A673 (cell line): Measurements from ENCODE around the gene BANP. TPM values are rescaled to one million over a fixed set of nuclear protein-coding genes. Genes with fewer than 3 reads are reported as not detected.

ENCODE experiments used
- BruUV-seq: library from RNA; stranded (reverse); fragments of 400-500 nt; replicated peaks from 2 replicates; lab custom pipeline; 2021; lab: Mats Ljungman, UMichigan
- CTCF ChIA-PET: fragments of 300-600 bp; sonication (Branson Sonifier 250); formaldehyde crosslinking; loops from one replicate; lab custom pipeline; 2022; ENCODE audit warnings: antibody characterized with exemption; lab: Charles Lee
- POLR2A ChIA-PET: fragments of 300-600 bp; sonication (Branson Sonifier 250); formaldehyde crosslinking; loops from one replicate; lab custom pipeline; 2022; ENCODE audit warnings: antibody characterized with exemption; ENCODE audit not compliant: low non-redundant PET; lab: Charles Lee
- DNase-seq: peaks from one replicate; pipeline ENCODE4 v3.0.0-alpha.2; 2015; ENCODE audit warnings: low spot score
- H3K27ac ChIP-seq: fragments of 200-600 bp; sonication (generic); 2 replicates; pipeline ENCODE4 v1.5.1; 2016; ENCODE audit warnings: mixed run types, low read depth, mild to moderate bottlenecking, mixed read lengths, antibody characterized with exemption, low read length; ENCODE audit not compliant: poor library complexity, severe bottlenecking
- H3K27me3 ChIP-seq: fragments of 200-600 bp; sonication (generic); replicated peaks from 2 replicates; pipeline ENCODE4 v1.6.1; 2017; ENCODE audit warnings: mixed run types, low read depth, mild to moderate bottlenecking, mixed read lengths, antibody characterized with exemption, low read length; ENCODE audit not compliant: insufficient read depth, poor library complexity
- H3K36me3 ChIP-seq: fragments of 200-600 bp; sonication (generic); 2 replicates; pipeline ENCODE4 v1.6.1; 2016; ENCODE audit warnings: mixed run types, mild to moderate bottlenecking, mixed read lengths, antibody characterized with exemption, low read length; ENCODE audit not compliant: insufficient read depth, poor library complexity, severe bottlenecking
- H3K4me1 ChIP-seq: fragments of 200-600 bp; sonication (generic); 2 replicates; pipeline ENCODE4 v1.6.1; 2017; ENCODE audit warnings: mixed run types, mild to moderate bottlenecking, mixed read lengths, antibody characterized with exemption, low read length; ENCODE audit not compliant: insufficient read depth, poor library complexity, severe bottlenecking
- H3K4me3 ChIP-seq: fragments of 200-600 bp; sonication (generic); 2 replicates; pipeline ENCODE4 v1.5.1; 2016; ENCODE audit warnings: low read depth, mixed run types, mild to moderate bottlenecking, mixed read lengths, low read length; ENCODE audit not compliant: poor library complexity, severe bottlenecking
- H3K9me3 ChIP-seq: fragments of 200-600 bp; sonication (generic); 2 replicates; pipeline ENCODE4 v1.6.1; 2016; ENCODE audit warnings: mixed run types, low read depth, mild to moderate bottlenecking, mixed read lengths, antibody characterized with exemption, low read length; ENCODE audit not compliant: poor library complexity, severe bottlenecking
- EZH2 ChIP-seq: fragments of 200-600 bp; sonication (generic); IDR thresholded peaks from 2 replicates; pipeline ENCODE4 v1.6.1; 2017; ENCODE audit warnings: borderline replicate concordance, low read depth, mild to moderate bottlenecking, mixed read lengths, antibody characterized with exemption, low read length; ENCODE audit not compliant: poor library complexity, severe bottlenecking
- intact Hi-C: fragments of 100-400 bp; cut with micrococcal nuclease; formaldehyde crosslinking; loops from one replicate; pipeline ENCODE4 v1.10.0; 2022; ENCODE audit not compliant: unreplicated experiment
- total RNA-seq: library from RNA; stranded (reverse); gene quantifications from 2 replicates; pipeline ENCODE4 v1.2.3, GENCODE V29; 2021
- TF ChIP-seq, protein P1 (sequence below): fragments of 300-800, 200-600 bp; sonication (generic); conservative IDR thresholded peaks from 2 replicates; pipeline ENCODE4 v1.5.1; 2017; ENCODE audit warnings: low read depth, mild to moderate bottlenecking, antibody characterized with exemption, low read length, moderate library complexity, mixed read lengths

BANP gene
- total RNA-seq, 1 experiment from 2014 or later, result 44.3 TPM

DNA sequence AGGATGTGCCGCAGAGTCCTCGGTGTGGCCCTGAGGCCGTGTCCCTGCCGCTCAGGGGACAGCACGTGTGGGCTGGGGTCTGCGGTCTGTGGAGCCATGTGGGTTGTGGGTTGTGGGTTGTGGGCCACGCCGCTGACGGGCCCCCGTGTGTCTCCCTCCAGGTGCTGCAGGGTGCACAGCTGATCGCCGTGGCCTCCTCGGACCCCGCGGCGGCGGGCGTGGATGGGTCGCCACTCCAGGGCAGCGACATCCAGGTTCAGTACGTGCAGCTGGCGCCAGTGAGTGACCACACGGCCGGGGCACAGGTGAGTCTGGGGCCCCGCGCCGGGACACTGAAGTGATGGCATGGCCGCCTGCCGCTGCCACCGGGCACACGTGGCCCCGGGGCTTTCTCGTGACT is 120.7 kb downstream of the BANP start:
- H3K9me3 ChIP-seq, result no peaks in the 10 kb centered on the region
- H3K36me3 ChIP-seq, result no peaks in the 10 kb centered on the region
- no peaks in the 10 kb centered on the region for H3K27me3 ChIP-seq
- no peak for TF ChIP-seq EZH2
- TF ChIP-seq, protein P1, sequence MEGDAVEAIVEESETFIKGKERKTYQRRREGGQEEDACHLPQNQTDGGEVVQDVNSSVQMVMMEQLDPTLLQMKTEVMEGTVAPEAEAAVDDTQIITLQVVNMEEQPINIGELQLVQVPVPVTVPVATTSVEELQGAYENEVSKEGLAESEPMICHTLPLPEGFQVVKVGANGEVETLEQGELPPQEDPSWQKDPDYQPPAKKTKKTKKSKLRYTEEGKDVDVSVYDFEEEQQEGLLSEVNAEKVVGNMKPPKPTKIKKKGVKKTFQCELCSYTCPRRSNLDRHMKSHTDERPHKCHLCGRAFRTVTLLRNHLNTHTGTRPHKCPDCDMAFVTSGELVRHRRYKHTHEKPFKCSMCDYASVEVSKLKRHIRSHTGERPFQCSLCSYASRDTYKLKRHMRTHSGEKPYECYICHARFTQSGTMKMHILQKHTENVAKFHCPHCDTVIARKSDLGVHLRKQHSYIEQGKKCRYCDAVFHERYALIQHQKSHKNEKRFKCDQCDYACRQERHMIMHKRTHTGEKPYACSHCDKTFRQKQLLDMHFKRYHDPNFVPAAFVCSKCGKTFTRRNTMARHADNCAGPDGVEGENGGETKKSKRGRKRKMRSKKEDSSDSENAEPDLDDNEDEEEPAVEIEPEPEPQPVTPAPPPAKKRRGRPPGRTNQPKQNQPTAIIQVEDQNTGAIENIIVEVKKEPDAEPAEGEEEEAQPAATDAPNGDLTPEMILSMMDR, result no peak
- H3K4me3 ChIP-seq, result no peak overlapping the region
- ChIA-PET POLR2A (no interaction called here), CTCF (no interaction called here)
- intact Hi-C loops, result no loop called here
- no peaks in the 10 kb centered on the region for H3K4me1 ChIP-seq
- BruUV-seq, result no TSS peak
- no peak overlapping the region for H3K27ac ChIP-seq
- DNase-seq, result no peak

DNA sequence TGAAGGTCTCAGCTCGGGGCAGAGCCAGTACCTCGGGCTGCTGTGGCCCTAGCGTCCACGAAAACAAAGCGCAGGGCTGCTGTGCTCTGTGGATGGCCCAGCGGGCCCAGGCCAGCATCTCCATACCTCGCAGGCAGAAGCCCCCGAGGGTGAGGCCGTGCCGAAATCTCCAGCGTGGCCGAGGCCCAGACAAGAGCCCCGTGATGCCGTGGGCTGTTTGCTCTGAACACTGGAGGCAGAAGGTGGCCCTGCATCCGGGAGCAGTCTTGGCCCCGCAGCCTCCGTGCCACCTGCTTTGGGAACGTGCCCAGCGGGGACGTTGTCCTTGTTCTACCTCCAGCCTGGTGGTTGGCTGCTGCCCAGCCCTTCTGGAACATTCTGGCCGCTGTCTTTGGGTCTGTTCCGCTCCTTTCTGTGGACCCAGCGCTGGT is 121.4 kb downstream of the BANP start:
- Histone ChIP-seq H3K4me3 (no peak overlapping the region), H3K27me3 (no peaks in the 10 kb centered on the region), H3K9me3 (no peaks in the 10 kb centered on the region), H3K4me1 (no peaks in the 10 kb centered on the region), H3K27ac (no peak overlapping the region), H3K36me3 (no peaks in the 10 kb centered on the region)
- BruUV-seq, result no TSS peak
- intact Hi-C loops, result no loop called here
- no peak for TF ChIP-seq EZH2
- TF ChIP-seq, protein P1, result no peak
- CTCF ChIA-PET, result no interaction called here
- POLR2A ChIA-PET, result no interaction called here
- DNase-seq, result no peak

DNA sequence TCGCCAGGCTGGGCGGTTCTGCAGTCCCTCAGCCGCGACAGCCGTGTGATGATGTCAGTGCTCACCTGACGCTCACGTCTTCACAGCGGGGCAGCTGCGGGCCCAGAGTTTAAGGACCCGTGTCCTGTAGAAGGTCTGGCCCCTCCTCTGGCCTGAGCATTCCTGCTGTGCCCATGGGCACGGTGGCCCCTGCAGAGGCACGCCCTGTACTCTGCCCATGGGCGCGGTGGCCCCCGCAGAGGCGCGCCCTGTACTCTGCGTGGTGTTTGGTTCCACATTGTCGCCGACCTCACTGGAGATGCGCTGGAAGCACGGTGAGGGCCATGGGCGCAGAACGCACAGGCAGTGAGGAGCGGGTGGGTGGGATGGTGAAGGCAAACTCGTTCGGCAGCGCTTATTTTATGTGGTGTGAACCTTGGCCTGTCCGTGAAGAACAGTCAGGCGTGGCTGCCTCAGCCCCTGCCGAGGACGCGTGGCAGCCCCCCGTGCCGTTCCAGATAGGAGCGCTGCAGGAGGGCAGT is 122.0 kb downstream of the BANP start:
- H3K36me3 ChIP-seq, result no peaks in the 10 kb centered on the region
- POLR2A ChIA-PET, result no interaction called here
- no TSS peak for BruUV-seq
- no peaks in the 10 kb centered on the region for H3K27me3 ChIP-seq
- CTCF ChIA-PET, result no interaction called here
- no peak overlapping the region for H3K4me3 ChIP-seq
- no peaks in the 10 kb centered on the region for H3K9me3 ChIP-seq
- TF ChIP-seq, protein P1, result no peak
- no peak for TF ChIP-seq EZH2
- H3K27ac ChIP-seq, result no peak overlapping the region
- no peak for DNase-seq
- H3K4me1 ChIP-seq, result no peaks in the 10 kb centered on the region
- intact Hi-C loops, result no loop called here
